K562 (cell line): ENCODE measurements around the gene NAT14. TPM values are rescaled to one million over a fixed set of nuclear protein-coding genes. Genes with fewer than 3 reads are reported as not detected.

Source experiments
- FOXP4 ChIP-seq: sonication (generic); formaldehyde crosslinking; IDR thresholded peaks from 2 replicates; pipeline ENCODE4 v1.8.0; 2022; ENCODE audit warnings: mild to moderate bottlenecking, missing genetic modification reagents, borderline replicate concordance
- MIER1 ChIP-seq: fragments of 450-650 bp; IDR thresholded peaks from 2 replicates; pipeline ENCODE4 v1.6.1; 2016; ENCODE audit warnings: antibody characterized with exemption, mild to moderate bottlenecking, low read depth
- MTA2 ChIP-seq: fragments of 450-650 bp; IDR thresholded peaks from 2 replicates; pipeline ENCODE4 v1.6.1; 2016; ENCODE audit warnings: low read depth
- NR3C1 ChIP-seq: sonication (generic); formaldehyde crosslinking; IDR thresholded peaks from 2 replicates; pipeline ENCODE4 v1.8.1; 2022; ENCODE audit warnings: missing genetic modification reagents
- RB1 ChIP-seq: fragments of 450-650 bp; IDR thresholded peaks from 2 replicates; pipeline ENCODE4 v1.6.1; 2017; ENCODE audit warnings: low read depth, mild to moderate bottlenecking
- TEAD4 ChIP-seq, 2 experiments: sonication (generic) in 1 of 2; formaldehyde crosslinking in 1 of 2; IDR thresholded peaks; 2 replicates each; pipeline versions ENCODE4 v1.6.1 to v1.8.0; 2012 to 2022; ENCODE audit warnings: borderline replicate concordance in 1 of 2, inconsistent platforms in 1 of 2, low read length in 1 of 2, mild to moderate bottlenecking in 1 of 2, missing genetic modification reagents in 1 of 2
- ZFP30 ChIP-seq: fragments of 250-450 bp; sonication (Bioruptor Pico); IDR thresholded peaks from 2 replicates; pipeline ENCODE4 v1.8.0; 2022; ENCODE audit warnings: moderate library complexity, mild to moderate bottlenecking, inconsistent platforms, borderline replicate concordance
- ZNF311 ChIP-seq: fragments of 250-450 bp; sonication (Bioruptor Pico); IDR thresholded peaks from 2 replicates; pipeline ENCODE4 v1.4.0; 2020; ENCODE audit warnings: mild to moderate bottlenecking, moderate library complexity
- ZNF511 ChIP-seq: sonication (generic); formaldehyde crosslinking; IDR thresholded peaks from 2 replicates; pipeline ENCODE4 v1.8.0; 2022; ENCODE audit warnings: mild to moderate bottlenecking, missing genetic modification reagents
- ZNF644 ChIP-seq: fragments of 200-800 bp; sonication (Bioruptor generic); IDR thresholded peaks from 2 replicates; pipeline ENCODE4 v1.6.1; 2016; ENCODE audit warnings: low read depth, missing genetic modification characterization, missing compliant biosample characterization
- polyA plus RNA-seq, 8 experiments: library from polyadenylated mRNA; depleted of rRNA in 4 of 8; stranded (reverse) in 5 of 8; unstranded in 3 of 8; fragments of >200 nt; fragmentation: Nextera tagmentation in 2 of 8; fragmentation: Illumina TruSeq in 1 of 8; extraction: Ambion mirVana in 2 of 8; extraction: Trizol in 1 of 8; gene quantifications; 2 replicates each; pipeline versions ENCODE4 v1.2.1 to v1.2.3, GENCODE V29; 2011 to 2014; ENCODE audit warnings: inconsistent platforms in 1 of 8, missing spikeins in 1 of 8
- total RNA-seq, 7 experiments: library from RNA; depleted of rRNA in 6 of 7; stranded (reverse); fragments of >200 nt in 6 of 7; fragmentation: Illumina TruSeq in 2 of 7; extraction: Trizol in 2 of 7; gene quantifications; 2 replicates each; pipeline versions ENCODE4 v1.2.1 to v1.2.3, GENCODE V29; 2011 to 2021; ENCODE audit warnings: low replicate concordance in 1 of 7
- TF ChIP-seq, protein P1 (sequence below): fragments of 250-450 bp; sonication (Bioruptor Pico); IDR thresholded peaks from 2 replicates; pipeline ENCODE4 v1.9.0; 2021; ENCODE audit warnings: mild to moderate bottlenecking, inconsistent platforms
- TF ChIP-seq, protein P2 (sequence below): sonication (generic); formaldehyde crosslinking; IDR thresholded peaks from 2 replicates; pipeline ENCODE4 v1.8.1; 2023; ENCODE audit warnings: mild to moderate bottlenecking, missing genetic modification reagents
- TF ChIP-seq, protein P3 (sequence below), 2 experiments: fragments of 450-650 bp; IDR thresholded peaks; 2 replicates each; pipeline ENCODE4 v1.6.1; 2018; ENCODE audit warnings: mild to moderate bottlenecking in 2 of 2, low read depth in 1 of 2; ENCODE audit not compliant: partially characterized antibody in 2 of 2
- TF ChIP-seq, protein P4 (sequence below): fragments of 450-650 bp; IDR thresholded peaks from 2 replicates; pipeline ENCODE4 v1.6.1; 2016; ENCODE audit warnings: antibody characterized with exemption

NAT14 gene
- total and polyA plus RNA-seq, 9 of the 15 experiments (the other 6 are each of a cell fraction or from before 2014, with no cell fraction given): 2.4 to 77.0 (median 26.7) TPM

DNA sequence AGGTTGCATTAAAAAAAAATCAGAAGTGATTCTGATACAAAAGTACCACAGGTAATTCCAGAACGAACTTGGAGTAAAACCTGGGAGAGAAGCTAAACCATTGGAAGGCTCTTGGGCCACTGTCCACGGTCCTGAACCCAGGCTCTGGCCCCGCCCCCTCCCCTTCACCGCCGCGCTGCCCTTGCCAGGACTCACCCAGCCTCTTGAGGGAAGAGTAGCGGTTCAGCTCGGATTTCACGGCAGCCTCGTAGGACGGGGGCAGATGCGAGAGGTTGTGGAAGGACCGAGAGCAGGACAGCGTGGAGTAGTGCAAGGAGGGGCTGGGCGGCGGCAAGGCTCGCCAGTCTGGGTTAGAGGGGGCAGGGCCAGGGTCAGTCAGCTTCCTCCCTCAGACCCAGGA lies 47.6 kb upstream of the NAT14 start (continued):
- TF ChIP-seq, protein P1, sequence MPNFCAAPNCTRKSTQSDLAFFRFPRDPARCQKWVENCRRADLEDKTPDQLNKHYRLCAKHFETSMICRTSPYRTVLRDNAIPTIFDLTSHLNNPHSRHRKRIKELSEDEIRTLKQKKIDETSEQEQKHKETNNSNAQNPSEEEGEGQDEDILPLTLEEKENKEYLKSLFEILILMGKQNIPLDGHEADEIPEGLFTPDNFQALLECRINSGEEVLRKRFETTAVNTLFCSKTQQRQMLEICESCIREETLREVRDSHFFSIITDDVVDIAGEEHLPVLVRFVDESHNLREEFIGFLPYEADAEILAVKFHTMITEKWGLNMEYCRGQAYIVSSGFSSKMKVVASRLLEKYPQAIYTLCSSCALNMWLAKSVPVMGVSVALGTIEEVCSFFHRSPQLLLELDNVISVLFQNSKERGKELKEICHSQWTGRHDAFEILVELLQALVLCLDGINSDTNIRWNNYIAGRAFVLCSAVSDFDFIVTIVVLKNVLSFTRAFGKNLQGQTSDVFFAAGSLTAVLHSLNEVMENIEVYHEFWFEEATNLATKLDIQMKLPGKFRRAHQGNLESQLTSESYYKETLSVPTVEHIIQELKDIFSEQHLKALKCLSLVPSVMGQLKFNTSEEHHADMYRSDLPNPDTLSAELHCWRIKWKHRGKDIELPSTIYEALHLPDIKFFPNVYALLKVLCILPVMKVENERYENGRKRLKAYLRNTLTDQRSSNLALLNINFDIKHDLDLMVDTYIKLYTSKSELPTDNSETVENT (CRISPR knock-in tag): 0 out of 2 replicates have a peak, but pooled peaks have one; percentile 9
- TF ChIP-seq, protein P2, sequence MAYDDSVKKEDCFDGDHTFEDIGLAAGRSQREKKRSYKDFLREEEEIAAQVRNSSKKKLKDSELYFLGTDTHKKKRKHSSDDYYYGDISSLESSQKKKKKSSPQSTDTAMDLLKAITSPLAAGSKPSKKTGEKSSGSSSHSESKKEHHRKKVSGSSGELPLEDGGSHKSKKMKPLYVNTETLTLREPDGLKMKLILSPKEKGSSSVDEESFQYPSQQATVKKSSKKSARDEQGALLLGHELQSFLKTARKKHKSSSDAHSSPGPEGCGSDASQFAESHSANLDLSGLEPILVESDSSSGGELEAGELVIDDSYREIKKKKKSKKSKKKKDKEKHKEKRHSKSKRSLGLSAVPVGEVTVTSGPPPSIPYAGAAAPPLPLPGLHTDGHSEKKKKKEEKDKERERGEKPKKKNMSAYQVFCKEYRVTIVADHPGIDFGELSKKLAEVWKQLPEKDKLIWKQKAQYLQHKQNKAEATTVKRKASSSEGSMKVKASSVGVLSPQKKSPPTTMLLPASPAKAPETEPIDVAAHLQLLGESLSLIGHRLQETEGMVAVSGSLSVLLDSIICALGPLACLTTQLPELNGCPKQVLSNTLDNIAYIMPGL (CRISPR knock-in tag): 0 out of 2 replicates have a peak, but pooled peaks have one; percentile 52
- TF ChIP-seq ZNF311 (CRISPR knock-in tag): 0 out of 2 replicates have a peak, but pooled peaks have one; percentile 54
- TF ChIP-seq, protein P3, sequence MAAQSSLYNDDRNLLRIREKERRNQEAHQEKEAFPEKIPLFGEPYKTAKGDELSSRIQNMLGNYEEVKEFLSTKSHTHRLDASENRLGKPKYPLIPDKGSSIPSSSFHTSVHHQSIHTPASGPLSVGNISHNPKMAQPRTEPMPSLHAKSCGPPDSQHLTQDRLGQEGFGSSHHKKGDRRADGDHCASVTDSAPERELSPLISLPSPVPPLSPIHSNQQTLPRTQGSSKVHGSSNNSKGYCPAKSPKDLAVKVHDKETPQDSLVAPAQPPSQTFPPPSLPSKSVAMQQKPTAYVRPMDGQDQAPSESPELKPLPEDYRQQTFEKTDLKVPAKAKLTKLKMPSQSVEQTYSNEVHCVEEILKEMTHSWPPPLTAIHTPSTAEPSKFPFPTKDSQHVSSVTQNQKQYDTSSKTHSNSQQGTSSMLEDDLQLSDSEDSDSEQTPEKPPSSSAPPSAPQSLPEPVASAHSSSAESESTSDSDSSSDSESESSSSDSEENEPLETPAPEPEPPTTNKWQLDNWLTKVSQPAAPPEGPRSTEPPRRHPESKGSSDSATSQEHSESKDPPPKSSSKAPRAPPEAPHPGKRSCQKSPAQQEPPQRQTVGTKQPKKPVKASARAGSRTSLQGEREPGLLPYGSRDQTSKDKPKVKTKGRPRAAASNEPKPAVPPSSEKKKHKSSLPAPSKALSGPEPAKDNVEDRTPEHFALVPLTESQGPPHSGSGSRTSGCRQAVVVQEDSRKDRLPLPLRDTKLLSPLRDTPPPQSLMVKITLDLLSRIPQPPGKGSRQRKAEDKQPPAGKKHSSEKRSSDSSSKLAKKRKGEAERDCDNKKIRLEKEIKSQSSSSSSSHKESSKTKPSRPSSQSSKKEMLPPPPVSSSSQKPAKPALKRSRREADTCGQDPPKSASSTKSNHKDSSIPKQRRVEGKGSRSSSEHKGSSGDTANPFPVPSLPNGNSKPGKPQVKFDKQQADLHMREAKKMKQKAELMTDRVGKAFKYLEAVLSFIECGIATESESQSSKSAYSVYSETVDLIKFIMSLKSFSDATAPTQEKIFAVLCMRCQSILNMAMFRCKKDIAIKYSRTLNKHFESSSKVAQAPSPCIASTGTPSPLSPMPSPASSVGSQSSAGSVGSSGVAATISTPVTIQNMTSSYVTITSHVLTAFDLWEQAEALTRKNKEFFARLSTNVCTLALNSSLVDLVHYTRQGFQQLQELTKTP (IDR thresholded peaks at IDR 0.05; ENCODE audit: low read depth in 1 of 2, partially characterized antibody in 2 of 2): peak in 1 of 2 experiments; percentile 95
- TF ChIP-seq ZFP30: no peak
- TF ChIP-seq MIER1: peak; percentile 98
- TF ChIP-seq FOXP4 (CRISPR knock-in tag): 0 out of 2 replicates have a peak, but pooled peaks have one; percentile 50
- 0 out of 2 replicates have a peak, but pooled peaks have one; percentile 48 for TF ChIP-seq RB1
- TF ChIP-seq TEAD4 (IDR thresholded peaks at IDR 0.05; ENCODE audit: low read length): no peak
- 0 out of 2 replicates have a peak, but pooled peaks have one; percentile 61 for TF ChIP-seq TEAD4 (CRISPR knock-in tag; IDR thresholded peaks at IDR 0.05; ENCODE audit: borderline replicate concordance)
- TF ChIP-seq, protein P4, sequence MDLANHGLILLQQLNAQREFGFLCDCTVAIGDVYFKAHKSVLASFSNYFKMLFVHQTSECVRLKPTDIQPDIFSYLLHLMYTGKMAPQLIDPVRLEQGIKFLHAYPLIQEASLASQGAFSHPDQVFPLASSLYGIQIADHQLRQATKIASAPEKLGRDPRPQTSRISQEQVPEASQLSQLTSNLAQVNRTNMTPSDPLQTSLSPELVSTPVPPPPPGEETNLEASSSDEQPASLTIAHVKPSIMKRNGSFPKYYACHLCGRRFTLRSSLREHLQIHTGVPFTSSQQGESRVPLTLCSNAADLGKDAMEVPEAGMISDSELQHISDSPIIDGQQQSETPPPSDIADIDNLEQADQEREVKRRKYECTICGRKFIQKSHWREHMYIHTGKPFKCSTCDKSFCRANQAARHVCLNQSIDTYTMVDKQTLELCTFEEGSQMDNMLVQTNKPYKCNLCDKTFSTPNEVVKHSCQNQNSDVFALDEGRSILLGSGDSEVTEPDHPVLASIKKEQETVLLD: 0 out of 2 replicates have a peak, but pooled peaks have one; percentile 33
- TF ChIP-seq ZNF511 (CRISPR knock-in tag): peak; percentile 93; the same call in 1 of the 2 replicates
- TF ChIP-seq MTA2: no peak
- peak; percentile 80; the same call in 1 of the 2 replicates for TF ChIP-seq NR3C1 (CRISPR knock-in tag)
- 0 out of 2 replicates have a peak, but pooled peaks have one; percentile 44 for TF ChIP-seq ZNF644
